DND-41 (cell line): Measurements from ENCODE around the gene MBTPS1.

ENCODE experiments used
- CTCF ChIP-seq: IDR thresholded peaks from 2 replicates; pipeline ENCODE4 v1.5.1; 2012; ENCODE audit warnings: borderline replicate concordance, low read length, moderate library complexity, mild to moderate bottlenecking; ENCODE audit not compliant: poor library complexity, severe bottlenecking; ENCODE audit errors: extremely low read depth
- EZH2 ChIP-seq: IDR thresholded peaks from 3 replicates; pipeline ENCODE4 v1.6.1; 2012; ENCODE audit warnings: borderline replicate concordance, low read depth, mild to moderate bottlenecking, moderate library complexity, low read length, inconsistent platforms; ENCODE audit not compliant: severe bottlenecking

GRCh38 chr16:84093879-84094270 lies 22.9 kb downstream of the MBTPS1 start:
- TF ChIP-seq EZH2 (no peak), CTCF (no peak)
